Activated T-helper 1 cell treated with anti-CD3 and anti-CD28 coated beads, Interleukin-12 subunit alpha, Interleukin-12 subunit beta, Interleukin-2, Interleukin-4 antibody, amounts not matched to agents 30 ng/mL and 10 ng/mL and 1 ng/mL, durations not matched to agents 14 hours and 24 hours and 36 hours (primary cell): ENCODE measurements around the gene LHFPL4. TPM values are rescaled to one million over a fixed set of nuclear protein-coding genes. Genes with fewer than 3 reads are reported as not detected.

ENCODE experiments used
- DNase-seq: peaks from one replicate; pipeline ENCODE4 v3.0.0; 2021; ENCODE audit warnings: low spot score
- H3K27ac Mint-ChIP-seq: one replicate; pipeline ENCODE4 v1.8.0; 2021; ENCODE audit warnings: mild to moderate bottlenecking, mixed read lengths
- H3K27me3 Mint-ChIP-seq: one replicate; pipeline ENCODE4 v1.8.0; 2022; ENCODE audit warnings: mild to moderate bottlenecking, moderate library complexity, mixed read lengths; ENCODE audit not compliant: insufficient read depth
- H3K36me3 Mint-ChIP-seq: one replicate; pipeline ENCODE4 v1.8.0; 2021; ENCODE audit warnings: low read depth, mixed read lengths
- H3K4me1 Mint-ChIP-seq: one replicate; pipeline ENCODE4 v1.8.0; 2021; ENCODE audit warnings: low read depth, mixed read lengths
- H3K4me3 Mint-ChIP-seq: one replicate; pipeline ENCODE4 v1.8.0; 2021; ENCODE audit warnings: mild to moderate bottlenecking, moderate library complexity, mixed read lengths
- H3K9me3 Mint-ChIP-seq: one replicate; pipeline ENCODE4 v1.8.0; 2021; ENCODE audit warnings: mixed read lengths
- intact Hi-C: fragments of 100-400 bp; cut with micrococcal nuclease; formaldehyde crosslinking; loops from one replicate; pipeline ENCODE4 v1.15.1; 2024
- total RNA-seq: library from RNA; stranded (reverse); gene quantifications from 2 replicates; pipeline ENCODE4 v1.2.3, GENCODE V29; 2022

The LHFPL4 gene
- total RNA-seq, 1 donor from 2014 or later: not detected

DNA sequence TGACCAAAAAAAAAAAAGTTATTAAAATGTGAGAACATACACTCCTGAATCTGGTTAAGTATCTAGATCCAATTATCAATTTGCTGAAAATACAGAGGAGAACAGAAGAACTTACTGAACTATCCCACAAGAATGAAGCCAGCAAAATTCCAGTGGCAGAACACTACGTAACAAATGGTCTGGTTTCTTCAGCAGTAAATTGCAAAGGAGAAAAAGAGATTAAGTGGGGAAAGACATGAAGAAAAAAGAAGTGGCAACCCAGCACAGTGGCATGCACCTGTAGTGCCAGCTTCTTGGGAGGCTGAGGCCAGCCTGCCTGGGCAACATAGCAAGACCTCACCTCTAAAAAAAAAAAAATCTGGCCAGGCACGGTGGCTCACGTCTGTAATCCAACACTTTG is 62.1 kb downstream of the LHFPL4 start:
- Mint-ChIP-seq H3K4me3 (no peak overlapping the region), H3K27ac (no peak overlapping the region), H3K4me1 (no peaks in the 10 kb centered on the region), H3K9me3 (peaks cover 6% of the 10 kb centered on the region), H3K36me3 (peaks cover 8% of the 10 kb centered on the region), H3K27me3 (no peaks in the 10 kb centered on the region)
- DNase-seq: no peak
- intact Hi-C loops: no loop called here

DNA sequence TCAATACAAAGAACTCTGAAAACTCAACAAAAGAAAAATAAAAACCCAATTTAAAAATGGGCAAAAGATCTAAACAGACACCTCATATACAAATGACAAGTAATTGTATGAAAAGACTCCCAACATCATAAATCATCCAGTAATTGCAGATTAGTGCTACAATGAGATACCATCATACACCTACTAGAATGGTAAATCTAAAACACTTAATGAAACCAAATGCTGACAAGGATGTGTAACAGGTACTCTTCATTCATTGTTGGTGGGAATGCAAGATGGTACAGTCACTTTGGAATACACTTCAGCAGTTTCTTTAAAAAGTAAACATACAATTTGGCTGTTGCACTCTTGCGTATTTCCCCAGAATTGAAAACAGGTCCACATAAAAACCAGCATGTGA is 68.4 kb downstream of the LHFPL4 start:
- no peaks in the 10 kb centered on the region for H3K4me1 Mint-ChIP-seq
- H3K27ac Mint-ChIP-seq: no peak overlapping the region
- intact Hi-C loops: no loop called here
- no peak overlapping the region for H3K4me3 Mint-ChIP-seq
- peaks cover 6% of the 10 kb centered on the region for H3K9me3 Mint-ChIP-seq
- no peaks in the 10 kb centered on the region for H3K27me3 Mint-ChIP-seq
- H3K36me3 Mint-ChIP-seq: peaks cover 28% of the 10 kb centered on the region
- DNase-seq: no peak

DNA sequence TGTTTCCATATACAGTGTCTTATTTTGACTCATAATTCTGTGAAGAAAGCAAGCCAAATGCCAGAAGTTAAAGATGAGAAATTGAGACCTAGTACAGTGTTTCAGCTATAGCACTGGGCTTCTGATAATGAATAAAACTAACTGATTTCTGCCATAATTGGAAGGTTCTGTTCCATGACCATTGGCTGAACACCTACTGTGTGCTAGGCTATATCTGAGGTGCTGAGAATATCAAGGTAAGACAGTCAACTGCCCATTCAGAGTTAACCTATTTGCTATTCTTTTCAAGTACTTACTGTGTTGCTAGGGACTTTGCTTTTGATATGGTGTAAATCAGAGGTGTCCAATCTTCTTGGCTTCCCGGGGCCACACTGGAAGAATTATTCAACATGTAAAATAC is 73.4 kb downstream of the LHFPL4 start:
- Mint-ChIP-seq H3K27me3 (no peaks in the 10 kb centered on the region), H3K4me1 (peaks cover 9% of the 10 kb centered on the region), H3K9me3 (no peaks in the 10 kb centered on the region), H3K27ac (no peak overlapping the region), H3K36me3 (peaks cover 46% of the 10 kb centered on the region), H3K4me3 (no peak overlapping the region)
- intact Hi-C loops: no loop called here
- no peak for DNase-seq

- H3K27ac Mint-ChIP-seq: no peak overlapping the region
- H3K9me3 Mint-ChIP-seq: no peaks in the 10 kb centered on the region
- intact Hi-C loops: no loop called here
- H3K27me3 Mint-ChIP-seq: no peaks in the 10 kb centered on the region
- DNase-seq: no peak
- H3K4me1 Mint-ChIP-seq: peaks cover 9% of the 10 kb centered on the region
- H3K4me3 Mint-ChIP-seq: no peak overlapping the region
- H3K36me3 Mint-ChIP-seq: peaks cover 66% of the 10 kb centered on the region
Measured at GRCh38 chr3:9476935-9477334, 76.7 kb downstream of the LHFPL4 start.

DNA sequence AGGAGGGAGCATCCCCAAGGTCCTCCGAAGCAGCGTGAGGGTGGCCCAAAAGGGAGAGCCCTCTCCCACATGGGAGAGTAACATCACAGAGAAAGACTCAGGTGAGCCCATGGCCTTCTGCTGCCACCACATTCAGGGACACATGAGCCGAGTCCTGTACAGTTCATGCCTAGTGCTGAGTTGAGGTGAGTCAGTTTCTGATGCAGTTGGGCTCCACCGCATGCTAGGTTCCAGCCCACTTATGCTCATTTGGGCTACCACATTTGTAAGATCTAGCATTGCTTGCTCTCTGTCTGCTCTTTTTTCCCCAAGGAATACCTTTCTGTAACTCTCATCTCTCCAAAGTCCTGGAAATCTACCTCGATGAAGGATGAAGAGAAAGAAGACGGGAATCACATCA is 79.1 kb downstream of the LHFPL4 start:
- Mint-ChIP-seq H3K4me1 (peaks cover 17% of the 10 kb centered on the region), H3K4me3 (no peak overlapping the region), H3K27ac (no peak overlapping the region), H3K27me3 (no peaks in the 10 kb centered on the region), H3K36me3 (peaks cover 78% of the 10 kb centered on the region), H3K9me3 (no peaks in the 10 kb centered on the region)
- intact Hi-C loops: no loop called here
- DNase-seq: no peak

GRCh38 chr3:9473496-9474065 is 80.0 kb downstream of the LHFPL4 start:
- peaks cover 23% of the 10 kb centered on the region for H3K4me1 Mint-ChIP-seq
- no peak overlapping the region for H3K27ac Mint-ChIP-seq
- H3K36me3 Mint-ChIP-seq: peaks cover 76% of the 10 kb centered on the region
- H3K4me3 Mint-ChIP-seq: no peak overlapping the region
- intact Hi-C loops: no loop called here
- H3K27me3 Mint-ChIP-seq: no peaks in the 10 kb centered on the region
- no peaks in the 10 kb centered on the region for H3K9me3 Mint-ChIP-seq
- no peak for DNase-seq

GRCh38 chr3:9469986-9470385 is 83.6 kb downstream of the LHFPL4 start:
- intact Hi-C loops: no loop called here
- no peaks in the 10 kb centered on the region for H3K9me3 Mint-ChIP-seq
- DNase-seq: no peak
- no peaks in the 10 kb centered on the region for H3K27me3 Mint-ChIP-seq
- peak overlapping the region; percentile 12 for H3K27ac Mint-ChIP-seq
- peaks cover 27% of the 10 kb centered on the region for H3K4me1 Mint-ChIP-seq
- peaks cover 70% of the 10 kb centered on the region for H3K36me3 Mint-ChIP-seq
- no peak overlapping the region for H3K4me3 Mint-ChIP-seq

DNA sequence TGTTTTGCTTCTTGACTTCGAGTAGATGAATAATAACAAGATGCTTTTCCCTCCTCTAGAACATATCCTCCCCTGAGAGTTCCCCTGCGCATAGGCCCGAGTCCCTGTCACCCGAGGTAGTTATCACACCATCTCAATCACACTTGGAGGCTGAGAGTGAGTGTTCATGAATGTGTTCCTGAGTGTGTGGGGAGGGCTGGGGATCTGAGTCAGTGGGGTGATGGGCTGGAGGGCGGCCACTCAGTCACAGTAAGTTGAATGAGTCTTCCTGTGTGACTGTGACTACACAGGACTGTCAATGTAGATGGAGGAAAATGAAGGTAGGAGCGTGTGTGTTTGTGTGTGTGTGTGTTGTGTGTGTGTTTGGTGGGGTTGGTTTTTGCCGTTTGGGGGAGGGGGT is 85.2 kb downstream of the LHFPL4 start:
- intact Hi-C loops: no loop called here
- Mint-ChIP-seq H3K9me3 (no peaks in the 10 kb centered on the region), H3K27ac (peak overlapping the region; percentile 84), H3K4me1 (peaks cover 27% of the 10 kb centered on the region), H3K36me3 (peaks cover 59% of the 10 kb centered on the region), H3K27me3 (no peaks in the 10 kb centered on the region), H3K4me3 (no peak overlapping the region)
- no peak for DNase-seq

DNA sequence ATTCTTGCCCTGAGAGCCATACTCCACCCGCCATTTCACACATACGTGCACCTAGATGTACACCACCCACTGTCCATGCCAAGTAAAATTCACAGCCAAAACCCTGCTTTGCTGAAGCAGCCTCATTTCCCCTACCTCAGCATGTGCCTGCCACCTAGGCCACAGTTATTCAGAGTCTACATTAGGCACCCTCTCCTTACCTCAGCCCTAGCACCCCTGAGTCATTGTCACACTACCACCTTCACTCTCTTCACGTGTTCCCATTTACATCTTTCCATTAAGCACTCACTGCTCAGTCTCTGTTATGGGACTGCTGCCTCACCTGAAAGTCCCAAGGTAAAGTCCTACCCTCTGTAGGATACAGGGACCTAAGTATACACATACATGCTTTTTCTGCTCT is 86.2 kb downstream of the LHFPL4 start:
- H3K27me3 Mint-ChIP-seq: no peaks in the 10 kb centered on the region
- H3K36me3 Mint-ChIP-seq: peaks cover 52% of the 10 kb centered on the region
- no peaks in the 10 kb centered on the region for H3K9me3 Mint-ChIP-seq
- H3K27ac Mint-ChIP-seq: peak overlapping the region; percentile 24
- H3K4me3 Mint-ChIP-seq: no peak overlapping the region
- intact Hi-C loops: no loop called here
- peaks cover 27% of the 10 kb centered on the region for H3K4me1 Mint-ChIP-seq
- no peak for DNase-seq

DNA sequence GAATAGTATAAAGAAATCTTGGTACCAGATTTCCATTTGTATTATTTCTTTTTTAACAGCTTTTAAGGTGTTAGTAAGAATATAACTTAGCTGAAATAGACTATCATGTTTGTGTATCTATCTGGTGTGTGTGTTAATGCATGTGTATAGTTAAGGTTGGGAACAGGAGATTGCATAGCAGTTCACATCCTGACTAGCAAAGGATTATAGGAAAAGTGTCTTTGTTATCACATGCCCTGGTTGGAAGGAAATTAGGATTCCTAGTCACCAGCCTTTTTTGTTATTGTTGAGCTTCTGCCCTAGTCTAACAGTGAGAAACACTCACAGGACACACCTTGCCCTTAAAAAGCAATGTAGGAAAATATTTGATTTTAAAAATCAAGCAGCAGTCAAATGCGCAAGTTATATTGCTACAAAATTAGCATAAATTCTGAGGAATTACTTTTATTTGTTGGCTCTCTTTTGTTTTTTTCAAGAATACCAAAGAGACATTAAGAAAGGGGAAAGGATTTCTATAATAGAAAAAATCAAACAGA is 98.0 kb downstream of the LHFPL4 start:
- intact Hi-C loops: loop anchor here (5.0 kb wide), 1 partner anchor 33 kb away; no protein-coding TSS in a partner anchor
- no peak overlapping the region for H3K27ac Mint-ChIP-seq
- no peak for DNase-seq
- no peaks in the 10 kb centered on the region for H3K9me3 Mint-ChIP-seq
- H3K27me3 Mint-ChIP-seq: no peaks in the 10 kb centered on the region
- H3K4me1 Mint-ChIP-seq: peaks cover 31% of the 10 kb centered on the region
- no peak overlapping the region for H3K4me3 Mint-ChIP-seq
- peaks cover 27% of the 10 kb centered on the region for H3K36me3 Mint-ChIP-seq

DNA sequence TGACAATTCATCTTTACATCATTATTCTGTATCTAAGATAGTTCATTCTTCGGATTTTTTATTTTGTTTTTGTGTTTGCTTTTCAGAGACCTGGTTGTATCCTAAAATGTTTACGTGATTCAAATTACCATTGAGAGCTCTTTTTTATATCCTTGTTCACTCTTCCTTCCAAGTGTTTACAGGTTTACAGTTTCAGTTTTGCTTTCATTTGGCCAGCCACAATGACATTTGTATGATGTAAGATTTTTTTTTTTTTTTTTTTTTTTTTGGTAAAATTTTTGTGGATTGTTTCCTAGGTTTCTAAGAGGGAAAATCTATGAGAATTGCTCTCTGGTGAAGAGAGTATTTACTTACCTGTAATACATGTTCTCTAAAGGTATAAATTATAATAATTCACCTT is 101.2 kb downstream of the LHFPL4 start:
- peak overlapping the region; percentile 69 for H3K4me3 Mint-ChIP-seq
- peaks cover 47% of the 10 kb centered on the region for H3K4me1 Mint-ChIP-seq
- H3K27ac Mint-ChIP-seq: peak overlapping the region; percentile 93
- DNase-seq: no peak
- intact Hi-C loops: loop anchor here (1.0 to 2.0 kb wide), 3 partner anchors 54 to 490 kb away; partner anchors contain the start of genes RAD18 and THUMPD3
- no peaks in the 10 kb centered on the region for H3K9me3 Mint-ChIP-seq
- H3K36me3 Mint-ChIP-seq: peaks cover 48% of the 10 kb centered on the region
- H3K27me3 Mint-ChIP-seq: no peaks in the 10 kb centered on the region

GRCh38 chr3:9450991-9451390 is 102.6 kb downstream of the LHFPL4 start:
- H3K4me3 Mint-ChIP-seq: no peak overlapping the region
- H3K27ac Mint-ChIP-seq: peak overlapping the region; percentile 40
- intact Hi-C loops: loop anchor here (1.0 kb wide), 1 partner anchor 9 kb away; no protein-coding TSS in a partner anchor
- DNase-seq: no peak
- no peaks in the 10 kb centered on the region for H3K27me3 Mint-ChIP-seq
- H3K4me1 Mint-ChIP-seq: peaks cover 47% of the 10 kb centered on the region
- no peaks in the 10 kb centered on the region for H3K9me3 Mint-ChIP-seq
- peaks cover 58% of the 10 kb centered on the region for H3K36me3 Mint-ChIP-seq

- Mint-ChIP-seq H3K4me3 (no peak overlapping the region), H3K36me3 (peaks cover 57% of the 10 kb centered on the region), H3K9me3 (no peaks in the 10 kb centered on the region), H3K27me3 (no peaks in the 10 kb centered on the region), H3K4me1 (peaks cover 47% of the 10 kb centered on the region), H3K27ac (no peak overlapping the region)
- DNase-seq: no peak
- intact Hi-C loops: no loop called here
Measured at GRCh38 chr3:9450126-9450525, 103.5 kb downstream of the LHFPL4 start.

GRCh38 chr3:9448643-9449042 is 105.0 kb downstream of the LHFPL4 start:
- intact Hi-C loops: no loop called here
- Mint-ChIP-seq H3K4me3 (no peak overlapping the region), H3K27ac (no peak overlapping the region), H3K9me3 (no peaks in the 10 kb centered on the region), H3K4me1 (peaks cover 44% of the 10 kb centered on the region), H3K36me3 (peaks cover 60% of the 10 kb centered on the region), H3K27me3 (no peaks in the 10 kb centered on the region)
- DNase-seq: no peak
